HCT116 (cell line): ENCODE measurements around the gene BNC2. TPM values are rescaled to one million over a fixed set of nuclear protein-coding genes. Genes with fewer than 3 reads are reported as not detected.

ENCODE experiments used
- ATAC-seq: fragments of 200-7000 bp; cut with Tn5 transposase; 2 replicates; pipeline ENCODE4 v1.9.1; 2020; ENCODE audit warnings: mild to moderate bottlenecking, moderate library complexity
- BruUV-seq: library from RNA; stranded (reverse); fragments of 400-500 nt; replicated peaks from 2 replicates; lab custom pipeline; 2021; lab: Mats Ljungman, UMichigan
- CTCF ChIA-PET: fragments of 300-600 bp; sonication (Branson Sonifier 250); formaldehyde crosslinking; loops from one replicate; lab custom pipeline; 2021; ENCODE audit warnings: antibody characterized with exemption; lab: Charles Lee
- POLR2A ChIA-PET: fragments of 300-600, 350-600 bp; sonication (Branson Sonifier 250); formaldehyde crosslinking; loops from one replicate; lab custom pipeline; 2021; ENCODE audit warnings: antibody characterized with exemption; lab: Charles Lee
- RAD21 ChIA-PET, 2 experiments: fragments of 300-600 bp; sonication (Branson Sonifier 250); formaldehyde crosslinking; loops; one replicate each; lab custom pipeline; 2023; ENCODE audit warnings: low total read pairs in 2 of 2; ENCODE audit not compliant: uncharacterized antibody in 2 of 2, unreplicated experiment in 2 of 2, low non-redundant PET in 1 of 2; lab: Charles Lee
- DNase-seq: peaks from one replicate; pipeline ENCODE4 v3.0.0-alpha.2; 2010; ENCODE audit warnings: low read depth, low spot score
- H2AFZ ChIP-seq: fragments of 200-600 bp; shearing (Covaris generic), sonication (generic); 2 replicates; pipeline ENCODE4 v1.6.1; 2017; ENCODE audit warnings: low read depth, mixed run types, mixed read lengths, antibody characterized with exemption, low read length; ENCODE audit not compliant: poor library complexity, severe bottlenecking
- H3K27ac ChIP-seq: 2 replicates; pipeline ENCODE4 v1.5.1; 2012; ENCODE audit warnings: low read depth, low read length
- H3K27me3 ChIP-seq: fragments of 200-600 bp; sonication (generic); 2 replicates; pipeline ENCODE4 v1.6.1; 2016; ENCODE audit warnings: mixed run types, low read length, mixed read lengths; ENCODE audit not compliant: insufficient read depth
- H3K36me3 ChIP-seq, 2 experiments: fragments of 200-500 bp in 1 of 2; fragments of 200-600 bp in 1 of 2; sonication (Bioruptor generic) in 1 of 2; sonication (generic) in 1 of 2; 2 replicates each; pipeline versions ENCODE4 v1.5.1 to v1.6.1; 2014 to 2016; ENCODE audit warnings: low read length in 2 of 2, inconsistent platforms in 1 of 2, mixed read lengths in 1 of 2, mixed run types in 1 of 2; ENCODE audit not compliant: insufficient read depth in 2 of 2, control insufficient read depth in 1 of 2
- H3K4me1 ChIP-seq, 2 experiments: fragments of 200-600 bp in 1 of 2; sonication (generic) in 1 of 2; 2 replicates each; pipeline versions ENCODE4 v1.5.1 to v1.6.1; 2012 to 2017; ENCODE audit warnings: low read length in 2 of 2, inconsistent platforms in 1 of 2, mild to moderate bottlenecking in 1 of 2, mixed read lengths in 1 of 2, mixed run types in 1 of 2, moderate library complexity in 1 of 2; ENCODE audit not compliant: insufficient read depth in 2 of 2, control insufficient read depth in 1 of 2
- H3K4me2 ChIP-seq: fragments of 200-600 bp; sonication (generic); 2 replicates; pipeline ENCODE4 v1.6.1; 2017; ENCODE audit warnings: mixed run types, low read length, mixed read lengths
- H3K4me3 ChIP-seq, 2 experiments: fragments of 200-600 bp in 1 of 2; sonication (generic) in 1 of 2; replicated peaks in 1 of 2; 2 replicates each; pipeline ENCODE4 v1.5.1; 2011 to 2016; ENCODE audit warnings: low read length in 2 of 2, control low read depth in 1 of 2, low read depth in 1 of 2, mild to moderate bottlenecking in 1 of 2, mixed read lengths in 1 of 2, mixed run types in 1 of 2
- H3K79me2 ChIP-seq: fragments of 200-600 bp; sonication (generic); 2 replicates; pipeline ENCODE4 v1.6.1; 2017; ENCODE audit warnings: mild to moderate bottlenecking, mixed run types, low read length, moderate library complexity, mixed read lengths; ENCODE audit not compliant: insufficient read depth
- H3K9ac ChIP-seq: fragments of 200-600 bp; sonication (generic); 2 replicates; pipeline ENCODE4 v1.6.1; 2016; ENCODE audit warnings: low read length, mixed read lengths
- H3K9me2 ChIP-seq: fragments of 200-600 bp; sonication (generic), shearing (Covaris generic); 2 replicates; pipeline ENCODE4 v1.6.1; 2017; ENCODE audit warnings: mixed run types, mild to moderate bottlenecking, moderate library complexity; ENCODE audit not compliant: insufficient read depth
- H3K9me3 ChIP-seq, 2 experiments: fragments of 200-500 bp in 1 of 2; fragments of 200-600 bp in 1 of 2; sonication (Bioruptor generic) in 1 of 2; sonication (generic) in 1 of 2; 2 replicates each; pipeline ENCODE4 v1.6.1; 2014 to 2017; ENCODE audit warnings: low read length in 2 of 2, mixed read lengths in 2 of 2, inconsistent platforms in 1 of 2, low read depth in 1 of 2, mild to moderate bottlenecking in 1 of 2, mixed run types in 1 of 2, moderate library complexity in 1 of 2; ENCODE audit not compliant: control insufficient read depth in 1 of 2, insufficient read depth in 1 of 2
- H4K20me1 ChIP-seq: fragments of 200-600 bp; sonication (generic), shearing (Covaris generic); 2 replicates; pipeline ENCODE4 v1.6.1; 2017; ENCODE audit warnings: mixed run types, mild to moderate bottlenecking, moderate library complexity; ENCODE audit not compliant: insufficient read depth
- ATF3 ChIP-seq: IDR thresholded peaks from 2 replicates; pipeline ENCODE4 v1.6.1; 2012
- CEBPB ChIP-seq: IDR thresholded peaks from 2 replicates; pipeline ENCODE4 v1.6.1; 2012; ENCODE audit warnings: low read depth
- CTCF ChIP-seq, 3 experiments: fragments of 200-600 bp in 1 of 3; sonication (generic) in 1 of 3; IDR thresholded peaks in 2 of 3; conservative IDR thresholded peaks in 1 of 3; 2 replicates each; pipeline ENCODE4 v1.5.1; 2012 to 2017; ENCODE audit warnings: low read depth in 2 of 3, low read length in 2 of 3, antibody characterized with exemption in 1 of 3, borderline replicate concordance in 1 of 3, control low read depth in 1 of 3, mild to moderate bottlenecking in 1 of 3, mixed read lengths in 1 of 3, mixed run types in 1 of 3, moderate library complexity in 1 of 3; ENCODE audit not compliant: insufficient read depth in 1 of 3
- ELF1 ChIP-seq: IDR thresholded peaks from 2 replicates; pipeline ENCODE4 v1.6.1; 2012; ENCODE audit warnings: low read depth, borderline replicate concordance
- FOSL1 ChIP-seq: IDR thresholded peaks from 2 replicates; pipeline ENCODE4 v1.6.1; 2012; ENCODE audit warnings: low read depth
- MAX ChIP-seq: IDR thresholded peaks from 2 replicates; pipeline ENCODE4 v1.6.1; 2012
- REST ChIP-seq: IDR thresholded peaks from 2 replicates; pipeline ENCODE4 v1.6.1; 2012; ENCODE audit warnings: low read depth
- SIN3A ChIP-seq: IDR thresholded peaks from 2 replicates; pipeline ENCODE4 v1.6.1; 2012; ENCODE audit warnings: low read depth
- SP1 ChIP-seq: IDR thresholded peaks from 2 replicates; pipeline ENCODE4 v1.6.1; 2012; ENCODE audit warnings: low read depth
- SRF ChIP-seq: IDR thresholded peaks from 2 replicates; pipeline ENCODE4 v1.6.1; 2012; ENCODE audit warnings: low read depth
- intact Hi-C: fragments of 100-400 bp; cut with micrococcal nuclease; formaldehyde crosslinking; loops from 2 replicates; pipeline ENCODE4 v1.10.0; 2022
- total RNA-seq: library from RNA; stranded (reverse); gene quantifications from one replicate; pipeline ENCODE4 v1.2.1, GENCODE V29; 2021; ENCODE audit not compliant: unreplicated experiment

BNC2 gene
- total RNA-seq, 1 experiment from 2014 or later = 0.37 TPM

- Histone ChIP-seq H3K27ac (no peak overlapping the region), H3K79me2 (no peaks in the 10 kb centered on the region), H3K4me2 (no peak overlapping the region), H3K27me3 (peaks cover 15% of the 10 kb centered on the region), H3K4me3 (no peak overlapping the region), H3K4me1 (no peaks in the 10 kb centered on the region), H4K20me1 (no peaks in the 10 kb centered on the region), H3K9me2 (no peaks in the 10 kb centered on the region), H3K9ac (no peak overlapping the region), H2AFZ (no peak overlapping the region), H3K36me3 (no peaks in the 10 kb centered on the region), H3K9me3 (no peaks in the 10 kb centered on the region; a peak in 1 of 4 replicates)
- TF ChIP-seq ATF3 = no peak
- no peak for TF ChIP-seq ELF1
- TF ChIP-seq SP1 = no peak
- no peak for TF ChIP-seq CEBPB
- no peak for TF ChIP-seq SIN3A
- no peak for TF ChIP-seq MAX
- TF ChIP-seq REST = no peak
- TF ChIP-seq FOSL1 = no peak
- TF ChIP-seq CTCF (IDR thresholded peaks at IDR 0.05 in 2 of 3, conservative IDR thresholded peaks at IDR 0.05 in 1 of 3; ENCODE audit: borderline replicate concordance in 1 of 3, insufficient read depth in 1 of 3, low read depth in 2 of 3, low read length in 2 of 3) = no peak
- TF ChIP-seq SRF = no peak
- ChIA-PET RAD21 (no interaction called here), POLR2A (no interaction called here), CTCF (no interaction called here)
- no peak for ATAC-seq
- DNase-seq = no peak
- intact Hi-C loops = no loop called here
- BruUV-seq = no TSS peak
Observed at GRCh38 chr9:16602494-16602893, 268.0 kb downstream of the BNC2 start.
